H4 (cell line): ENCODE results near the gene CCL23. TPM values are rescaled to one million over a fixed set of nuclear protein-coding genes. Genes with fewer than 3 reads are reported as not detected.
"Not testable (repeated sequence)": the region's sequence is repeated elsewhere in the genome, so short reads cannot be mapped to it uniquely, and the experiment has no call there.

Experiments
- DNase-seq: peaks from one replicate; pipeline ENCODE4 v3.0.0-alpha.2; 2015; ENCODE audit warnings: low spot score
- total RNA-seq: library from RNA; depleted of rRNA; stranded (reverse); fragments of >200 nt; shearing (Covaris generic); gene quantifications from 2 replicates; pipeline ENCODE4 v1.2.3, GENCODE V29; 2014; rRNA removed

The CCL23 gene, protein sequence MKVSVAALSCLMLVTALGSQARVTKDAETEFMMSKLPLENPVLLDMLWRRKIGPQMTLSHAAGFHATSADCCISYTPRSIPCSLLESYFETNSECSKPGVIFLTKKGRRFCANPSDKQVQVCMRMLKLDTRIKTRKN
- not detected in 2 replicates for total RNA-seq

DNA sequence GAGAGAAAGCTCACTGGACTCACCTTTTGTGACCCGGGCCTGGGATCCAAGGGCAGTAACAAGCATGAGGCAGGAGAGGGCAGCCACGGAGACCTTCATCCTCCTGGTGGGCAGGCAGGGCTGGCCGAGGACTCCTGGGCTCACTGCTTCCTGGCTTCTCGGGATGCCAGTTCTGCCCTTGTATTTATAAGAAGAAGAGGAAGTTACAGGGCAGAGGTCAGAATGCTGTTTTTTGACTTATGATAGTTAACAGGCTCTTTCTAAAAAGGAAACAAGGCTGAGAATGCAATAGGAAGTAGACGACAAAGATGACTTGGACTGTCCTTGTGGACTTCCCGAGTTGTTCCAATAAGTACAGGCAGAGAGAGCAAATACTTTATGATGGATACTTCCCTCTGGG is at the start of gene CCL23:
Gene CCL23 (minus strand): TSS at position 174 of the 400 bp plus-strand sequence. CDS start 75 bp downstream, at position 99.
- no peak for DNase-seq

DNA sequence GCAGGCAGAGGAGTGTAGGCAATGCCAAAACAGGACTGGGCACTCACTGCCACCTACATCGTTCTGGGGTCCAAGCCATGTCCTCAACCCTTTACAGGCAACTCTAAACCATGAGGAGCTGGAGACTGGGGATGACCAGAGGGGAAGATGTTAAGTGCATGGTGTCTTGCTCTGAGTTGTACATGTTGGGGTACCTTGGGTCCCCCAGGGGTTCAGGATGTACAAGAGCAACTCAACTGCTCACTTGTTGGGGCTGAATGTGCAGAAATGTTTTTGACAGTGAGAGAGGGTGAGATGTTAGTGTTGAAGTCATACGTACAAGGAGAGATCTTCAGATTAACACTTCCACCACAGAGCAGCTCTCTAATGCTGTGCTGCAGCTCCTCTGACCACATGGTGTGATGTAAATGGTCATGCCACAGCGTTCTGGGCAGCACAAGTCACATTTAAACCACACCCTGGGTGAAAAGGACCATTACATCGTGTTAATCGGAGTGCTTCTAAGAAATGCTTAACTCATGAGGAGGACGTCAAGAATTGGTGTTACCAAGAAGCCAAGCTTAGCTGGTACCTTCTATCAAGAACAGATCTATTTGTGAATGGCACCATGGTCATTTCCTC is 48.7 kb upstream of the CCL23 start:
- DNase-seq = no peak

DNA sequence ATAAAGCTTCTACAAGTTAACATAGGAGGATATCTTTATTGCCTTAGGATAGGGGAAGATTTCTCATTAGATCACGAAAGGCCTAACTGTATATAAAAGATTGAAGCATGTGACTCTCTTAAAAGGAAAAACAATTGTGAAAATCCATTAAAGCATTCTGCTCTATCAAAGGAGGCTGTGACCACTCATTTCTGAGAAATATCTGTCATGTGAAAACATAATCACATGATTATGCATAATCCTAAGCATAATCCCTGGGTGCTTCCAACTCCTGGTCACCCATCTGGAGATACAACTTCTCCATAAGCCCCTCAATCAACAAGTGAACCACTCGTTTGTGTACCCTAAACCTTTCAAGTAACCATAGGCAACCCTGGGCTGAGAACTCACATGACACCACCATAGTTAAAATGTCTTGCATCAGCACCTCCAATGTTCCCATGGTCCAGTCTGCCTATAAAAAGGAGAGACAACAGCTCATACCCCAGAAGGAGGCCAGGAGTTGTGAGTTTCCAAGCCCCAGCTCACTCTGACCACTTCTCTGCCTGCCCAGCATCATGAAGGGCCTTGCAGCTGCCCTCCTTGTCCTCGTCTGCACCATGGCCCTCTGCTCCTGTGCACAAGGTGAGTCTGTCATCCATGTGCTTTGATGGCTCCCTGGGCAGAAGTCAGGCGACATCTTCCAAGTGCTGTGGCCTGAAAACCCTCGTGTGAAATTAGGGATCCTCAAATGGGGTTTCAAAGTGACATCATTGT is 46.2 kb upstream of the CCL23 start, which contains the start of gene CCL18:
Gene CCL18 (plus strand): TSS at position 487 of the 756 bp plus-strand sequence. CDS start 71 bp downstream, at position 558.
- DNase-seq = no peak

DNA sequence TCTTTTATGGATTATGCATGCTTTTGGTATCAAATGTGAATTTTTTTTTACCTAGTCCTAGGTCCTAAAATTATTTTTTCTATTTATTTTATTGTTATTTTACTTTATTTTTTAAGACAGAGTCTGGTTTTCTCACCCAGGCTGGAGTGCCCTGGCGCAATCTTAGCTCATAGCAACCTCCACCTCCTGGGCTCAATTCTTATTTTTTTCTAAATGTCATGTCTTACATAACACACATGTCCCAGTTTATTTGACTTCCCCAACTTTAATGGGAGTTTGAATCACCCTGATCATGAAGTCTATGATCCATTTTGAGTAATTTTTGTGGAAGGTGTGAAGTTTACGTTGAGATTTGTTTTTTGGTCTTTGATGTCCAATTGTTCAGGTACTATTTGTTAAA is 43.0 kb upstream of the CCL23 start:
- DNase-seq = no peak

DNA sequence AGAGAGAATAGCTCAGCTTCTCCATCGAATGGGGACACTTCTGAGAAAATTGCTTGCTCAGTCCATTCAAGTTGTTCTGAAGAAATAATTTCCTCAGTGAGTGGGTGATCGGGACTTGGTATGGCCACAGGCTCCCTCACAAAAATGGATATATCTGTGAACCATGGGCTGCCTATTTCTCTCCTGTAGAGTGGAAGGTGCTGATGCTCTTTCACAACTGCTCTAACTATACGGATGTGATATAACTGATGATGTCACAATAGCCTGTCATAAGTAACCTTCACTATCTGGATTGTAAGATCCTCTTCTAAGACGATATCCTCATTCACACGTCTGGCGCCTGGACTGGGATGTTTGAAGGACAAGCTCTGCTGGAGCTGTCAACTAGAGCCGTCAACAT is 41.6 kb upstream of the CCL23 start:
- DNase-seq = no peak

DNA sequence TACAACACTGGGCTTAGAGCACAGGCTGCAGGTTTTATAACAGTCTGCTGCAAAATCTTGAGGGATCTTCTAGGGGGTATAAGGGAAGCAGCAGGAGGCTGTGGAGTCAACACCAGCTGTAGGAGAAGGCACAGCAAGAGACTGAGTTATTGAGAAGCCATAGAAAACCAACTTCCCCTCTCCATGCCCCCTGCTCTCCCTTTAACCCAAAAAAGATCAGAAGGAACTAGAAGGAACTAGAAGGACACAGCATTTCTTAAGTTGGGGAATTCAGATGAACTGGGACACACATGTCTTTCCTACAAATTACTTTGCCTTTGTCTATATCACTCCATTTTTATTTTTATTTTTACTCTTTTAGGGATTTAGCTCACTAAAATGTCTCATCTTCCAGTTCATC is 40.1 kb upstream of the CCL23 start:
- no peak for DNase-seq

DNA sequence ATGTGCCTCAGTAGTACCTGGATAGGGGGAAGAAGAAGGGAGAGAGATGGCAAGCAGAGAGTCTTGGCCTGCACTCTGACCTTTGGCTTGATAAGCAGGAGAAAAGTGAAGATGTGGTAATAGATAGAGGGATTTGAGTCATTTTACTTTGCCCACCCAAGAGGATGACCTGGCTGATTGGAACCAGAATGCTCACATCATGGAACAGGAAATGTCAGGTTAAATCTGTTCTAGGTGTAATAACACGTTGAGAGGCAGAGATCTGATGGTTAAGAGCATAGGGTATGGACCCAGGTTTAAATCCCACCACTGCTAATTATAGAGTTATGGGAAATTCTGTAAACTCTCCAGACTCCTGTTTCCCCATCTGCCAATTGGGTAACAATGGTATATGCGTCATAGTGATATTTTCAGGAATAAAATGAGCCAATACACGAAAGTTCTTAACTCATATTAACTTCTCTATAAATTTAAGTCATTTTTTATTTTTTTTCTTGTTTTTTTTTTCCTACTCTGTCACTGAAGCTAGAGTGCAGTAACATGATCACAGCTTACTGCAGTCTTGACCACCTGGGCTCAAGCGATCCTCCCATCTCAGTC is 38.2 kb upstream of the CCL23 start:
- DNase-seq = no peak

DNA sequence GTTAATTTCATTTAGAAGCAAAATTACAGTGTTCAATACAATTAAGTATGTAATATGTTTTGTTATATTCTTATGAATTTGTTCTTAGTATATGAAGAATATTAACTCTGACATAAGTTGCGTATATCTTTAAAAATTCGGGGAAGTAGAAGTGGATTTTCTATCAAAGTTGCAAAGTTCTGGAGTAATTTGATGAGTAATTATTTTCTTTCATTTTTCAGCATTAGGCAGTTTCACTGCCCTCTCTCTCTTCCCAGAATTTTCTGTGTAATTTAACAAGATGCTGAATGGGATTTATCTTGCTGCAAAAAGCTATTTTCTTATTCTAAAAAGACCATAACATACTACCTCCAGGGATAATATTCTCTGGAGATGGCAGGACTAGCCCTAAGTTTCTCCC is 37.4 kb upstream of the CCL23 start:
- no peak for DNase-seq

DNA sequence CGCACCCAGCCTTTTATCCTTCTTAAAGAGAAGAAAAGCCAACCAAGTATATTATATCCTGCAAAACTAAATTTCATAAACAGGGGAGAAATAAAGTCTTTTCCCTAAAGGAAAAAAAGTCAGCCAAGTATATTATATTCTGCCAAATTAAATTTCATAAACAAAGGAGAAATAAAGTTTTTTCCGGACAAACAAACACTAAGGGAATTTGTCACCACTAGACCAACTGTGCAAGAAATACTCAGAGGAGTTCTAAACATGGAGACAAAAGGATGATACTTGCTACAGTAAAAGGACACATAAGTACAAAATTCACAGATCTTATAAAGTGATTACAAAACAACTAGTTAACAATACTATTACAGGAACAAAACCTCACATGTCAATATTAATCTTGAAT is 31.9 kb upstream of the CCL23 start:
- no peak for DNase-seq

DNA sequence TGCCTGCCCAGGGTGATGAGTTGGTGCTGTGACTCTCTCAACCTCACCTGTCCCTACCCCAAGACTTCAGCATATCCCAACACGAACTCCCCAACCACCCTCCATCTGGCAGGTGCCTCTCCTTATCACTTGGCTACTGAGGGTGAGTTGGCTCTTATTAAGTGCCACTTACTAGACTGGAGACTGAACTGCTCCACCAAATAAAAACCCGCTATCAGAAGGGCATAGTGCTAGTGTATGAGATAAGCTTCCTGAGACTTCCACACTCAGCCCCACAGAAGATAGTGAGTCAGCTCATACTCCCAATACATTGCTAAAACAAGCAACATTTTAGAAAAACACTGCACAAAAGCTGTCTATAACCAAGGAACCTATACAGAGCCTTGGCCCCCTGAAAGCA is 30.3 kb upstream of the CCL23 start:
- no peak for DNase-seq

DNA sequence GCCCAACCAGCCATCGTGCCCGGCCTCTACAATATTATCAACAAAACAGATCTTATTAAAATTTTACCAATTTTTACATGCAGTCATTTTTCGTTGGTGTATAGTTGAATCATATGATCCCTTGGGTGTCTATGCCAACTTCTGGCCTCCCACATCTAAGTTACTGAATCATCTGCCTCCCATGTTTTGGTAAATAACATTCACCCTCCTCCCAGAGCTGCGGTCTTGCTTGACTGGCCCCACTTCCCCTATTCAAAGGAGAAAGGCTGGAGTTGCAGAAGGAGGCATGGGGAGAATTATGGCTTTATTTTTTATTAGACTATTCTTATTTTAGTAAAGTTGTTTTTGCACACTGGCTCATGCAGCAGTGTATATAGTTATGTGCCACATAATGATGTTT is 18.5 kb upstream of the CCL23 start:
- DNase-seq = no peak

DNA sequence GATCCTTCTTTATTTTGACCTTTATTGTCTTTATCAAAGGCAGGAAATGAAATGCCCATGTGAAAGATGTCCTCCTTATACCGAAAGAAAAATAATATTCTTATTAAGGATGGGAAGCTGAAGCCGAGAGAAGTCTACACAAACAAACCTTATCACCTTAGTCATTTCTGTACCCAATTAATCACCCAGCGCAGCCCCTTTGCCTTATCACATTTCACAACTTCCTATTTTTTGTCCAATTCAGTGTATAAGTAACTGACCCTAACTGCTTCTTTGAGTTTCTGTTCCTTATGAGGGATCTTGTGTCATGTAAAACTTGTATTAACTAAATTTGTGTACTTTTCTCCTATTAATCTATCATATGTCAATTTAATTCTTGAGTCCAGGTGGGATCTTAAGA is 16.4 kb upstream of the CCL23 start:
- no peak for DNase-seq

DNA sequence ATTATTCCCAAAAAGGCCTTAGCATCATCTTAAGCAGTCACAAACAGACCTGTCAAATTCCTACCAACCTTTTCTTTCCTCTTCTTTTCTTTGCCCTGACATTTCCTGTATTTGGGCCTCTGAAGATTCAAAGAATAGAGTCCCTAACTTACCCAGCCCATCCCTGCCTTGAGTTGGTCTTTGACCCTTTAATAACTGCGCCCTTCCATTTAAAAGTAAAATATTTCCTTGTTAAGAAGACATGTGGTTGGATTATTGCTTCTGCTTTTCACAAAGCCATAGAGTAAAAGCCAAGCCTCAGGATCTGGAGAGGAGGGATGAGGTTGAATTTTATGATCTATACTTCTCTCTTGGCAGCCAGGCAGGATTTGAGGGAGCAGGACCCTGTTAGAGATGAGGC is 13.2 kb upstream of the CCL23 start:
- DNase-seq = no peak

DNA sequence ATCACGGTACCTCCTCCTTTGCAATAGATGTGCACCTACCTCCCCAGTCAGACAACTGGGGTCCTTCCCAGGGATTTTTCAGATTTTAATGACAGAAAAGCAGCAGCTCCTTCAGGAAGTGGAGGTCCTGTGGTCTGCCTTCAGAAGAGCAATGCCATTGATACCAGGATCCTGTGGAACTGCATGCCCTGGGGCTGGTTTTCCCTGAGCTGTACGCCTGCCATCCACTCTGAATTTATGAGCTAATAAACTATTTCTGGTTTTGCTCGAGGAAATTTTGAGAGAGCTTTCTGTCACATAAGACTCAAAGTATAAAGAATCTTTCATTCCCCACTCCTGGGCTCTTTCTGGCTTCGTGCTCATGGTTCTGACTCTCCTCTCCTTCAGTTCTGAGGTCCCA is 10.0 kb upstream of the CCL23 start:
- DNase-seq = no peak

DNA sequence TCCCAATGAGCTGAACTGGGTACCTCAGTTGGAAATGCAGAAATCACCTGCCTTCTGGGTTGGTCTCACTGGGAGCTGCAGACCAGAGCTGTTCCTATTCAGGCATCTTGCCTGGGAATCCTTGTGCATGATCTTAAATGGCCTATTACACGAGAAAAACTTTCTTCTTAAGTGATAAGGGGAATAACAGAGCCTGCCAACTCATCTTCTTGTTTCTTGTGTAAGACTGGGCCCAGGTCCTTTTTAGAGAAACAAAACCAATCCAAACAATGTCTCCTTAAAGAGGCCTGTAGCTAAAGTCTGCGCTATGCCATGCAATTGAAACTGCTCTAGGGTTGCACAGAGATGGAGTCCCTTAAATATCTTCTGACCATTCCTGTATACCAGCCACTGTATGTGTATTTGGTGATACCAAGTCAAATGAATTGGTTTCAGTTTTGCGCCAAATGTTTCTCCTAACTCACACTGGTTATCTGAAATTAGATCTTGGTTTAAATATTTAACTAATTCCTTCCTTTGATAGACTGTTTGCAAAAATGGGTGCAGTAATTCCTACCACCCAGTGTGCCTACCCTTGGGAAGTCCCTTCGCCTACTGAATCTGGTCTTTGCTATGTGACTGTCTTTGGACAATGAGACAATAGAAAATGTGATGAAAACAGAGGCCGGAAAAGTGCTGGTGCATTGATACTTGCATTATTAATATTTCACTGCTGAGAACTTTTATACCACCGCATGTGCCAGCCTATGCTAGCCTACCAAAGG is 6.5 kb upstream of the CCL23 start:
- DNase-seq = no peak

DNA sequence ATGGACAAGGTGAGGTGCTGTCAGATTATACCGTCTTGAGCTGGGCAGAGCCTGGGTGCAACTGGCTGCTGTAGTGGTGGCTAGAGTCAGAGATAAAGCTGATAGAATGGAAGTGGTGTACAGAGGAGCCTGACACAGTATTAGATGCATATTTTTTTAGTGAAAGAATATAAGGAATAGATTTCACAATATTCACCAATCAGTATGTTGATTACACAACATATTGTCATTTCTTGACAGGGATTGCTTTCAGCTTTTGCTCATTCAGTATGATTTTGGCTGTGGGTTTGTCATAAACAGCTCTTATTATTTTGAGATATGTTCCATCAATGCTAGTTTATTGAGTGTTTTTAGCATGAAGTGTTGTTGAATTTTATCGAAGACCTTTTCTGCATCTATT is 1.7 kb upstream of the CCL23 start:
- DNase-seq = no peak

DNA sequence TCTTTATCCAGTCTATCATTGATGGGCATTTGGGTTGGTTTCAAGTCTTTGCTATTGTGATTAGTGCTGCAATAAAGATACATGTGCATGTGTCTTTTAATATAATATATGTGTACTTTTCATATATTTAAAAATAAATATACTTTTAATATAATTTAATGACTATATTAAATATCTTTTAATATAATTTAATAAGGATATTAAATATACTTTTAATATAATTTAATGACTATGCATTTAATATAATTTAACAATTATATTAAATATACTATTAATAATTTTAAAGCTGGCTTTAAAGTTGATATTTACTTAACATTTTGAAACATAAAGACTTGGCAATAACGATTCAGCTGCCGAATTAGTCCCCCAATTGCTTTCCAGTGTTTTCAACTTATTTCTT is 1.2 kb downstream of the CCL23 start:
- DNase-seq = no peak

DNA sequence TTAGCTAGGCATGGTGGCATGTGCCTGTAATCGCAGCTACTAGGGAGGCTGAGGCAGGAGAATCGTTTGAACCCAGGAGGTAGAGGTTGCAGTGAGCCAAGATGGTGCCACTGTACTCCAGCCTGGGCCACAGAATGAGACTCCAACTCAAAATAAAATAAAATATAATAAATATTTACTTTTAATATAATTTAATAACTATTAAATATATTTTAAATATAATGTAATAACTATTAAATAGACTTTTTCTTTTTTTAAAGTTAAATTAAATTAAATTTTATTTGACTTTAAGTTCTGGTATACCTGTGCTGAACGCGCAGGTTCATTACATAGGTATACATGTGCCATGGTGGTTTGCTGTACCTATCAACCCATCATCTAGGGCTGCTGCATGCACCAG is 1.9 kb downstream of the CCL23 start:
- DNase-seq = not testable (repeated sequence)

DNA sequence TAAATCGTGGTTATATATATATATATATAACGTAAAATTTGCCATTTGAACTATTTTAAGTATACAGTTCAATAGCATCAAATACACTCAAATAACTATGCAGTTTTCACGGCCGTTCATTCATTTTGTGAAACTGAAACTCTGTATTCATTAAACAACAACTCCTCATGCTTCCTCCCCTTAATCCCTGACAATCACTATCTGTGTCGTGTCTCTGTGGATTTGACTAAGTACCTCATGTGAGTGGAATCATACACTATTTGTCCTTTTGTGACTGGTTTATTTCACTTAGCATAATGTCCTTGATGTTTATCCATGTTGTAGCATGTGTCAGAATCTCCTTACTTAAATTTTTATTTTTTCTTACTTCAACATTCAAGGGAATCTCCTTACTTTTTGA is 2.8 kb downstream of the CCL23 start:
- DNase-seq = no peak

DNA sequence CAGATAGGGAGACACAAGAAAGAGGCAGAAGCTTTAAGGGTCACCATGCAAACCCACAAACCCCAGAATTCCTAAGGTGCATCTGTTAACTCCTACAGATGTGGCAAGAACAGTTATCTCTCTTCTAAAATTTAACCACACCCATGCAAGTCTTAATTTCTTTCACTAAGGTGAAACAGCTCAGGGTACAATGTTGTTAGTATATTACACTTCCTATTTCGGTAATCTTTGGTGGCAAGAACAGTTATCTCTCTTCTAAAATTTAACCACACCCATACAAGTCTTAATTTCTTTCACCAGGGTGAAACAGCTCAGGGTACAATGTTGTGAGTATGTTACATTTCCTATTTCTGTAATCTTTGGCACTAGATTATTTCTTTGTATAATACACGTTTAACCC is 6.6 kb downstream of the CCL23 start:
- no peak for DNase-seq

DNA sequence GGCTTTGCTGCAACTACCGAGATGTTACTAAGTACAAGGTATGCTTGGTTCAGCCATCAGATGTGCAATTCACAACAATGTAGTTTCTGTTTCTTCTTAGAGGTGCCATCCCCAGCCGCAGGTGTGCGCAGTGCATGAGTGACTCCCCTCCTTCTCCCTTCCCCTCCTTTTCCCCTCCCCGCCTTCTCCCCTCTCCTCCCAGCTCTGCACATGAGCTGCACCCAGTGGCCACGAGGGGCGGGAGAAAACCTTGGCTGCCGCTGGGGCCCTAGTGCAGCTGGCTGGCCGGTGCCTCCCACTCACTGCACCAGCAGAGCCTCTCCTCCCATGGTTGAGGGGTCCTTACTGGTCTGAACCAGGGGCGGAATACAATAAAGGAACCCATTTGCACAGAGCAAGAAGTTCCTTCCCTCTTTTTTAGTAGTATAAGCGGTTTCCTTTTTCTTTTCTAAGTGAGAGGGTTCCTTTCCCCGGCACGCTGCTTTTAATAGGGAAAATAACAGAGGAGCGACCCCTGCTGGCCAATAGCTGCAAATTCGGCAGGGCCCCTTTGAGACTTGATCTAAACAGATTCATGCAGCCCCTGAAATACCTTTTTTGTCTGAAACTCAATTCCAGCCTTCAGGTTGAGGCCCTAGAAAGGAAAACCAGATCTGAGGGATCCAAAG is 8.6 kb downstream of the CCL23 start:
- DNase-seq = no peak
